ENCODE data around the gene NGB. TPM values are rescaled to one million over a fixed set of nuclear protein-coding genes. Genes with fewer than 3 reads are reported as not detected.

Gene NGB
- total and polyA plus RNA-seq, 9 donors, result 0.04 to 0.11 TPM; not detected in 7

GRCh38 chr14:77314043-77314442 lies 43.0 kb upstream of the NGB start:
- Histone ChIP-seq H3K27ac (no peak overlapping the region), H3K36me3 (no peaks in the 10 kb centered on the region), H3K9me3 (no peaks in the 10 kb centered on the region), H3K27me3 (no peaks in the 10 kb centered on the region), H3K4me3 (no peak overlapping the region), H3K4me1 (ENCODE audit: insufficient read depth) (peaks cover 9% of the 10 kb centered on the region)
- TF ChIP-seq CTCF (IDR thresholded peaks at IDR 0.05) (no peak), POLR2A (IDR thresholded peaks at IDR 0.05) (no peak), EP300 (IDR thresholded peaks at IDR 0.05) (no peak)
- intact Hi-C loops (cut with DNase I), result loop anchor here in 3 of 4 donors (10.0 kb wide), 2 partner anchors 159 to 439 kb away; no protein-coding TSS in a partner anchor
- no peak for DNase-seq
- WGBS, 3 donors, result 4 to 10% (median 4%) methylated on average over 2 of the region's 2 CpGs

- Histone ChIP-seq H3K4me1 (ENCODE audit: insufficient read depth) (peaks cover 9% of the 10 kb centered on the region), H3K27me3 (no peaks in the 10 kb centered on the region), H3K4me3 (no peak overlapping the region), H3K36me3 (no peaks in the 10 kb centered on the region), H3K27ac (no peak overlapping the region), H3K9me3 (no peaks in the 10 kb centered on the region)
- intact Hi-C loops (cut with DNase I), result loop anchor here in 3 of 4 donors (10.0 kb wide), 2 partner anchors 159 to 439 kb away; no protein-coding TSS in a partner anchor
- TF ChIP-seq CTCF (IDR thresholded peaks at IDR 0.05), result no peak
- no peak for TF ChIP-seq POLR2A (IDR thresholded peaks at IDR 0.05)
- TF ChIP-seq EP300 (IDR thresholded peaks at IDR 0.05), result no peak
- no peak for DNase-seq
- 38 to 44% (median 39%) methylated on average over 1 of the region's 1 CpG for whole genome bisulfite sequencing, 3 donors
Measured at GRCh38 chr14:77313371-77313770, 42.4 kb upstream of the NGB start.

- WGBS, 3 donors, result 92 to 98% (median 95%) methylated on average over 2 of the region's 2 CpGs
- TF ChIP-seq POLR2A (IDR thresholded peaks at IDR 0.05) (no peak), EP300 (IDR thresholded peaks at IDR 0.05) (no peak), CTCF (IDR thresholded peaks at IDR 0.05) (no peak)
- Histone ChIP-seq H3K4me1 (ENCODE audit: insufficient read depth) (peaks cover 14% of the 10 kb centered on the region), H3K9me3 (no peaks in the 10 kb centered on the region), H3K27ac (no peak overlapping the region), H3K36me3 (no peaks in the 10 kb centered on the region), H3K27me3 (no peaks in the 10 kb centered on the region), H3K4me3 (no peak overlapping the region)
- no peak for DNase-seq
- intact Hi-C loops (cut with DNase I), result loop anchor here in 3 of 4 donors (10.0 kb wide), 2 partner anchors 156 to 436 kb away; no protein-coding TSS in a partner anchor
Measured at GRCh38 chr14:77311217-77311616, 40.2 kb upstream of the NGB start.

GRCh38 chr14:77310026-77310425 lies 39.0 kb upstream of the NGB start:
- Histone ChIP-seq H3K27ac (no peak overlapping the region), H3K36me3 (no peaks in the 10 kb centered on the region), H3K9me3 (no peaks in the 10 kb centered on the region), H3K4me3 (no peak overlapping the region), H3K4me1 (ENCODE audit: insufficient read depth) (peaks cover 12% of the 10 kb centered on the region), H3K27me3 (no peaks in the 10 kb centered on the region)
- WGBS, 3 donors, result 66 to 80% (median 70%) methylated on average over 4 of the region's 4 CpGs
- TF ChIP-seq EP300 (IDR thresholded peaks at IDR 0.05) (no peak), POLR2A (IDR thresholded peaks at IDR 0.05) (no peak), CTCF (IDR thresholded peaks at IDR 0.05) (no peak)
- intact Hi-C loops (cut with DNase I), result loop anchor here in 3 of 4 donors (10.0 kb wide), 2 partner anchors 155 to 435 kb away; no protein-coding TSS in a partner anchor
- no peak for DNase-seq

All from ovary (tissue), 9 donors.